GM18526 (cell line): ENCODE results near the gene HDAC4.
A peak's percentile ranks its signal among the peaks of the same experiment; 100 is the strongest.

Source experiments
- POLR2A ChIP-seq: IDR thresholded peaks from 3 replicates; pipeline ENCODE4 v1.6.1; 2011; ENCODE audit not compliant: insufficient read length; ENCODE audit errors: extremely low read depth

HDAC4 gene

GRCh38 chr2:239407112-239407511 lies 6.3 kb upstream of the HDAC4 start:
- TF ChIP-seq POLR2A: no peak

GRCh38 chr2:239406316-239406995 lies 5.6 kb upstream of the HDAC4 start:
- TF ChIP-seq POLR2A: no peak

DNA sequence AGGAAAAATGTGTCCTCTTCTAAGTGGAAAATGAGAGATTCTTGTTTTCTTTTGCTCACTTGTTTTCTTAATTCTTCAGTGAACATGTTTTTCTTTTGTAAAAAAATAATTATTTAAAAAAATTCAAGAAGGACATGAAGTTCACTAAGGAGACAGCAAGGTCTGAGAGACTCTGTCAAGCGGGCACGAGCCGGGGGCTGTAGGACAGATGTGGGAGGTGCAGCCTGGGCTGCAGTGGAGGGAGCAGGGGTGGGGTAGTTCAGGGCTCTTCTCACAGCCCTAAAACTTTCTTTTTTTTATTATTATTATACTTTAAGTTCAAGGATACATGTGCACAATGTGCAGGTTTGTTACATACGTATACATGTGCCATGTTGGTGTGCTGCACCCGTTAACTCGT lies 4.3 kb upstream of the HDAC4 start:
- no peak for TF ChIP-seq POLR2A

DNA sequence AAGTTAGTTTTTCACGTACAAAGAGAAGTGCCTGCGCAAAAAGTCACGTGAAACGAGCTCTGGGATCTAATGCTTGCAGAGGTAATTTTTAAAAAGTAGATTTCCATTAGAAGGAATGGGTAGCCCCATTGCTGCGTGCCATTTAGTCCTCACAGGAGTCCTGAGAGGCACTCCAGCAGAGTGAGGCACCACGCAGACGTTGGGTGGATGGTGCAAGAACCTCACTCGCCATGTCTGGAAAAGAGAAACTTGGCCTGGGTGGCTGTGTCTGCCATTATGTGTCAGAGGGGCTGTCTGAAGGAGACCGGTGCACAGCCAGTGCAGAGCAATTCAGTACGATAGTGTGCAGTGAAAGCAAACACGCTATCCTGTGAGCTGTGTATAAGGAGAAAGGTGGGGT lies 1.8 kb upstream of the HDAC4 start:
- TF ChIP-seq POLR2A: no peak

DNA sequence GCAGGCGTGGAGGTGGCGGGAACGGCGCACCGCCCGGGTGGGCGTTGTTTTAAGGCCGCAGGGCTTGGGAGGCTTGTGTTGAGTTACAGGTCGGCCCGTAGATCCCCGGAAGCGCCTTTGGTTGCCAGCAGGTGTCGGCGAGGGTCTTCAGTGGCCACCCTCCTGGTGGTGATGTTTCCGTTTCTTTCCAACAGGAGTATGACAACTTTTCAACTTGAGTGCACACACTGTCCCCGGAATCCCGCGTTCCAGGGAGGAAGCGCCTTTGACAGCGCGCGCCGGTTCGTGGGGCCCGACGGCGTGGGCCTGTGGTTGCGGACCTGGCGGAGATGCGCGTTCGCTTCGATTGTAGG lies 1.0 kb upstream of the HDAC4 start:
- TF ChIP-seq POLR2A: no peak

- peak; percentile 98 for TF ChIP-seq POLR2A
Observed at GRCh38 chr2:239401067-239401880, 454 bp upstream of the HDAC4 start.

GRCh38 chr2:239399921-239400595 lies 762 bp downstream of the HDAC4 start:
- TF ChIP-seq POLR2A: no peak

- no peak for TF ChIP-seq POLR2A
Observed at GRCh38 chr2:239399433-239399920, 1.3 kb downstream of the HDAC4 start.

GRCh38 chr2:239398521-239398921 lies 2.3 kb downstream of the HDAC4 start:
- no peak for TF ChIP-seq POLR2A

- no peak for TF ChIP-seq POLR2A
Observed at GRCh38 chr2:239397931-239398471, 2.8 kb downstream of the HDAC4 start.

DNA sequence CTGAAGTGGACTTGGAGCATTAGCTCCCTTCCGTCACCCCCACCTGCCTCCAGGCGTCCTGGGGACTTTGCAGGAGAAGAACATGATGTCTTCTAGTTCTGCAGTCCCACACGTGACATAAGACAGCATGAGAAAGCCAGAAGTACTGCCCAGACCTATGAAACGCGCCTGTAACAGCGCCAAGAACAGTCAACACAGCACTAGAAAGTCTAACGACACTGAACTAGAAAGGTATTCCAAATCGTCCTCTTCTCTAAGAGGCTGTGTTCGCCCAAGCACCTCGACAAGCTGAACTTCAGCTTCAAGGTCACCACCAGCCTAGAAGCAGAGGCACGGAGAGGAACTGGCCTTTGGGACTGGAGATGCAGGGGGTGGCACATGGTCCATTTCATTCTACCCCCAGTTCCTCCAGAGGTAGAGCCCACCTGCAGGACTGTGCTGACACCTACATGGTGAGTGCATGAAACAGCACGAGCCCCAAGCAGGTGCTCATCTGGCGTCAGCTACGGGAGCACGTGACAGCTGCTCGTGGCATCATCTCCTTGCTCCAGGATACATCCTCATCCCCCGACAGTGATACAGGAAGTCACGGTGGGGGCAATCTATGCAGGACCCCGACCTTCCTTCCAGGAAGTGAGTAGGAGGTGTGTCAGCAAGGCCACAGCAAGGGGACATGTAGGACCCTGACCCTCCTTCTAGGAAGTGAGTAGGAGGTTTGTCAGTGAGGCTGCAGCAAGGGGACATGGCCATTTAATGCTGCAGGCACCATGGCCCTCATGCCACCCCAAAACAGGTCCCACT lies 3.7 kb downstream of the HDAC4 start:
- no peak for TF ChIP-seq POLR2A

DNA sequence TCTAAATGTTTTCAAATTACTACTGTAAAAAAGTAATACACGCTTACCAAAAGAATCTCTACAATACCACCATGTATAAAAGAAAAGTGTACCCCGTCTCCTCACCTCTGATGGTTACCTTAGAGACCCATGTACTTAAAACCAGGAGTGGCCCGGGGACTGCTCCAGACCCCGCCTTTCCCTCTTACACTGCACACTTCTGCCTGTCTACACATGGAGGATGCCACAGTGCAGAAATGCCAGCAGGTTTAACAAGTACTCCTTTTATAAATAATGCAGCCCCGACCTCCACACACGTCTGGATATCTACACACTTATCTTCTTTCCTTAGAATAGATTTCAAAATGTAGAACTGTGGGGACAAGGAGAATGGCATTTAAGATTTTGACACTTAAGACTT lies 5.3 kb downstream of the HDAC4 start:
- no peak for TF ChIP-seq POLR2A

- no peak for TF ChIP-seq POLR2A
Observed at GRCh38 chr2:239394978-239395377, 5.8 kb downstream of the HDAC4 start.

DNA sequence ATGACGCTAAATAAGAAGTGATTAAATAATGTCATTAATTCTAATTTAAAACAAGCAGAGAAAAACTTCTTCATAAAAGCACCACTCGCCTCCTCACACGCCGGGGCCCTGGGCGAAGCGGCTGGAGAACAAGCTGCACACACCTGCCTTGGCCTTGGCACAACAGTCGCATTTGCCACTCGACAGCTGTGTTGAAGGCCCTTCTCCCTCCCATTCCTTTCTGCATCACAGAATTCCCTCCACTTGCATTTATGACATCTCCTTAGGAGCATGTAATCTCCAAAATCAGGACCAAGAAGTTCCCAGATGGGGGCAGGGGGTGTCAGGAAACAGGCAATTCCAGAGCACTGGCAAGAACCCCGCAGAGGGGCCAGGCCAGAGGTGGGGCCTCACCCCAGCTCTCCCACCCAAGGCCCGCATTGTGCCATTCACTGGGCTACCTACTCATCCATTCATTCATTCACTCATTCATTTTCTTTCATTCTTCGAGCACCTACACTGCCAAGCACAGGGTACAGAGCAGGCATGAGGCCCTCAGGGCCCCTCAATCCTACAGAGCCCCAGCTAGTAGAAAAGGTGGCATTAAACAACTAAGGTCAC lies 6.4 kb downstream of the HDAC4 start:
- no peak for TF ChIP-seq POLR2A
